Liver (tissue), 3 donors: ENCODE measurements around the gene CDC37L1.

Experiments used
- EGR1 ChIP-seq, 2 donors: IDR thresholded peaks; 2 replicates each; pipeline ENCODE4 v1.6.1; 2016 to 2018; ENCODE audit warnings: antibody characterized with exemption in 2 of 2, low read depth in 2 of 2
- NR2F2 ChIP-seq: IDR thresholded peaks from 2 replicates; pipeline ENCODE4 v1.6.1; 2016; ENCODE audit warnings: antibody characterized with exemption
- SP1 ChIP-seq: IDR thresholded peaks from 2 replicates; pipeline ENCODE4 v1.6.1; 2018; ENCODE audit warnings: antibody characterized with exemption, mild to moderate bottlenecking
- YY1 ChIP-seq: IDR thresholded peaks from 2 replicates; pipeline ENCODE4 v1.6.1; 2016; ENCODE audit warnings: antibody characterized with exemption, mild to moderate bottlenecking
- TF ChIP-seq, protein P1 (sequence below): fragments of 150-350 bp; IDR thresholded peaks from 2 replicates; pipeline ENCODE4 v1.5.1; 2017; ENCODE audit warnings: improper control_type of control experiment, low read depth, low read length; ENCODE audit not compliant: missing input control
- TF ChIP-seq, protein P2 (sequence below): IDR thresholded peaks from 2 replicates; pipeline ENCODE4 v1.6.1; 2016; ENCODE audit warnings: antibody characterized with exemption
- TF ChIP-seq, protein P3 (sequence below): IDR thresholded peaks from 2 replicates; pipeline ENCODE4 v1.6.1; 2016; ENCODE audit warnings: antibody characterized with exemption
- donor health status: healthy.
- donor health status: healthy.

DNA sequence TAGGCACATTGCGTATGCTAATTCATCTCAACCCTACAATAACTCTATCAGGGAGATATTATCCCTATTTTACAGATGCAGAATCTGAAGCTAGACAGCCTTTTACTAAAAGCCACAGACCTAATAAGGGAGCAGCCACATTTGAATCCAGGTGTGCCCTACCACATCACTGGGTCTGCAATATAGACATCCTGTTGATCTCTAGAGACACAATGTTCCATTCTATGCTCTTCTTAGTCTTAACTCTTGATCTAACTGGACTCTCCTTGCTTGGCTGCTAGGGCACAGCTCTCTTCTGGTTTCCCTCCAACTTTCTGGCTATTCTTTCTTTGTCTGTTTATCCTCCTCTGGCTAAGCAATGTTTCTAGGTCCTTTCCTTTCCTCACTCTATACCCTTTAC, 11.7 kb upstream of the CDC37L1 start:
- TF ChIP-seq, protein P1, sequence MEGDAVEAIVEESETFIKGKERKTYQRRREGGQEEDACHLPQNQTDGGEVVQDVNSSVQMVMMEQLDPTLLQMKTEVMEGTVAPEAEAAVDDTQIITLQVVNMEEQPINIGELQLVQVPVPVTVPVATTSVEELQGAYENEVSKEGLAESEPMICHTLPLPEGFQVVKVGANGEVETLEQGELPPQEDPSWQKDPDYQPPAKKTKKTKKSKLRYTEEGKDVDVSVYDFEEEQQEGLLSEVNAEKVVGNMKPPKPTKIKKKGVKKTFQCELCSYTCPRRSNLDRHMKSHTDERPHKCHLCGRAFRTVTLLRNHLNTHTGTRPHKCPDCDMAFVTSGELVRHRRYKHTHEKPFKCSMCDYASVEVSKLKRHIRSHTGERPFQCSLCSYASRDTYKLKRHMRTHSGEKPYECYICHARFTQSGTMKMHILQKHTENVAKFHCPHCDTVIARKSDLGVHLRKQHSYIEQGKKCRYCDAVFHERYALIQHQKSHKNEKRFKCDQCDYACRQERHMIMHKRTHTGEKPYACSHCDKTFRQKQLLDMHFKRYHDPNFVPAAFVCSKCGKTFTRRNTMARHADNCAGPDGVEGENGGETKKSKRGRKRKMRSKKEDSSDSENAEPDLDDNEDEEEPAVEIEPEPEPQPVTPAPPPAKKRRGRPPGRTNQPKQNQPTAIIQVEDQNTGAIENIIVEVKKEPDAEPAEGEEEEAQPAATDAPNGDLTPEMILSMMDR: no peak
- TF ChIP-seq SP1: no peak
- no peak for TF ChIP-seq EGR1 (IDR thresholded peaks at IDR 0.05; ENCODE audit: low read depth in 2 of 2)
- TF ChIP-seq, protein P2, sequence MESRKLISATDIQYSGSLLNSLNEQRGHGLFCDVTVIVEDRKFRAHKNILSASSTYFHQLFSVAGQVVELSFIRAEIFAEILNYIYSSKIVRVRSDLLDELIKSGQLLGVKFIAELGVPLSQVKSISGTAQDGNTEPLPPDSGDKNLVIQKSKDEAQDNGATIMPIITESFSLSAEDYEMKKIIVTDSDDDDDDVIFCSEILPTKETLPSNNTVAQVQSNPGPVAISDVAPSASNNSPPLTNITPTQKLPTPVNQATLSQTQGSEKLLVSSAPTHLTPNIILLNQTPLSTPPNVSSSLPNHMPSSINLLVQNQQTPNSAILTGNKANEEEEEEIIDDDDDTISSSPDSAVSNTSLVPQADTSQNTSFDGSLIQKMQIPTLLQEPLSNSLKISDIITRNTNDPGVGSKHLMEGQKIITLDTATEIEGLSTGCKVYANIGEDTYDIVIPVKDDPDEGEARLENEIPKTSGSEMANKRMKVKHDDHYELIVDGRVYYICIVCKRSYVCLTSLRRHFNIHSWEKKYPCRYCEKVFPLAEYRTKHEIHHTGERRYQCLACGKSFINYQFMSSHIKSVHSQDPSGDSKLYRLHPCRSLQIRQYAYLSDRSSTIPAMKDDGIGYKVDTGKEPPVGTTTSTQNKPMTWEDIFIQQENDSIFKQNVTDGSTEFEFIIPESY: no peak
- TF ChIP-seq NR2F2: no peak
- TF ChIP-seq YY1: no peak
- TF ChIP-seq, protein P3, sequence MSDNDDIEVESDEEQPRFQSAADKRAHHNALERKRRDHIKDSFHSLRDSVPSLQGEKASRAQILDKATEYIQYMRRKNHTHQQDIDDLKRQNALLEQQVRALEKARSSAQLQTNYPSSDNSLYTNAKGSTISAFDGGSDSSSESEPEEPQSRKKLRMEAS: no peak
